ENCODE measurements around the gene NOL4L.

- TF ChIP-seq CTCF (IDR thresholded peaks at IDR 0.05; ENCODE audit: poor library complexity) (no peak), EZH2 (IDR thresholded peaks at IDR 0.05; ENCODE audit: borderline replicate concordance) (no peak), EZH2phosphoT487 (IDR thresholded peaks at IDR 0.05; ENCODE audit: low read depth, severe bottlenecking, unreplicated experiment) (no peak)
Measured at GRCh38 chr20:32444474-32445220, 140.5 kb downstream of the NOL4L start.
